Measurements from ENCODE around the gene TSPEAR. TPM values are rescaled to one million over a fixed set of nuclear protein-coding genes. Genes with fewer than 3 reads are reported as not detected.

The TSPEAR gene
- polyA plus RNA-seq, 3 donors from 2014 or later, result not detected

GRCh38 chr21:44708213-44708865, 3.0 kb downstream of the TSPEAR start:
- no peak for DNase-seq
- Mint-ChIP-seq H3K9me3 (peaks cover 8 to 19% (median 11%) of the 10 kb centered on the region in 6 donors), H3K4me1 (peaks cover 18% of the 10 kb centered on the region in 2 donors), H3K4me3 (no peak overlapping the region), H3K27ac (no peak overlapping the region), H3K27me3 (ENCODE audit: low read depth in 3 of 3) (peaks cover 26 to 42% (median 41%) of the 10 kb centered on the region in 3 donors), H3K36me3 (peaks cover 0 to 3% (median 0%) of the 10 kb centered on the region in 3 donors)

GRCh38 chr21:44706706-44707581, 4.4 kb downstream of the TSPEAR start:
- no peak for DNase-seq
- peaks cover 19 to 41% (median 40%) of the 10 kb centered on the region in 3 donors for H3K27me3 Mint-ChIP-seq (ENCODE audit: low read depth in 3 of 3)
- peak overlapping the region in 1 of 5 donors; percentile 65 for H3K4me3 Mint-ChIP-seq
- H3K36me3 Mint-ChIP-seq, result peaks cover 0 to 3% (median 0%) of the 10 kb centered on the region in 3 donors
- peaks cover 18% of the 10 kb centered on the region in 2 donors for H3K4me1 Mint-ChIP-seq
- no peak overlapping the region for H3K27ac Mint-ChIP-seq
- peaks cover 8 to 19% (median 11%) of the 10 kb centered on the region in 6 donors for H3K9me3 Mint-ChIP-seq

- Mint-ChIP-seq H3K27me3 (ENCODE audit: low read depth in 3 of 3) (peaks cover 19 to 42% (median 38%) of the 10 kb centered on the region in 3 donors), H3K9me3 (peaks cover 8 to 19% (median 11%) of the 10 kb centered on the region in 6 donors), H3K36me3 (peaks cover 0 to 3% (median 0%) of the 10 kb centered on the region in 3 donors), H3K27ac (no peak overlapping the region), H3K4me1 (peaks cover 18% of the 10 kb centered on the region in 2 donors), H3K4me3 (peak overlapping the region in 4 of 5 donors; percentile 30 to 65 (median 44))
- no peak for DNase-seq
These were observed 5.2 kb downstream of the TSPEAR start for GRCh38 chr21:44706026-44706705.

GRCh38 chr21:44704636-44705001, 6.8 kb downstream of the TSPEAR start:
- Mint-ChIP-seq H3K36me3 (peaks cover 0 to 3% (median 0%) of the 10 kb centered on the region in 3 donors), H3K9me3 (peaks cover 8 to 19% (median 11%) of the 10 kb centered on the region in 6 donors), H3K4me3 (no peak overlapping the region), H3K4me1 (peaks cover 15% of the 10 kb centered on the region in 2 donors), H3K27me3 (ENCODE audit: low read depth in 3 of 3) (peaks cover 23 to 39% (median 32%) of the 10 kb centered on the region in 3 donors), H3K27ac (no peak overlapping the region)
- DNase-seq, result no peak

- Mint-ChIP-seq H3K36me3 (peaks cover 0 to 3% (median 0%) of the 10 kb centered on the region in 3 donors), H3K27ac (no peak overlapping the region), H3K27me3 (ENCODE audit: low read depth in 3 of 3) (peaks cover 21 to 34% (median 28%) of the 10 kb centered on the region in 3 donors), H3K4me3 (no peak overlapping the region), H3K9me3 (peaks cover 8 to 19% (median 11%) of the 10 kb centered on the region in 6 donors), H3K4me1 (peaks cover 11 to 13% of the 10 kb centered on the region in 2 donors)
- DNase-seq, result no peak
These were observed 7.4 kb downstream of the TSPEAR start for GRCh38 chr21:44703731-44704635.

GRCh38 chr21:44702973-44703730, 8.2 kb downstream of the TSPEAR start:
- Mint-ChIP-seq H3K9me3 (peaks cover 8 to 19% (median 11%) of the 10 kb centered on the region in 6 donors), H3K27ac (no peak overlapping the region)
- DNase-seq, result no peak

GRCh38 chr21:44702111-44702972, 9.0 kb downstream of the TSPEAR start:
- no peak overlapping the region for H3K27ac Mint-ChIP-seq
- H3K27me3 Mint-ChIP-seq (ENCODE audit: low read depth in 3 of 3), result peaks cover 18 to 38% (median 24%) of the 10 kb centered on the region in 3 donors
- H3K4me3 Mint-ChIP-seq, result no peak overlapping the region
- H3K36me3 Mint-ChIP-seq, result peaks cover 0 to 3% (median 0%) of the 10 kb centered on the region in 3 donors
- peaks cover 8 to 19% (median 11%) of the 10 kb centered on the region in 6 donors for H3K9me3 Mint-ChIP-seq
- peaks cover 12 to 13% of the 10 kb centered on the region in 2 donors for H3K4me1 Mint-ChIP-seq
- no peak for DNase-seq

More at GRCh38 chr21:44702973-44703730, 8.2 kb downstream of the TSPEAR start:
- peaks cover 11 to 13% of the 10 kb centered on the region in 2 donors for H3K4me1 Mint-ChIP-seq
- H3K36me3 Mint-ChIP-seq, result peaks cover 0 to 3% (median 0%) of the 10 kb centered on the region in 3 donors
- H3K27me3 Mint-ChIP-seq (ENCODE audit: low read depth in 3 of 3), result peaks cover 22 to 38% (median 24%) of the 10 kb centered on the region in 3 donors
- no peak overlapping the region for H3K4me3 Mint-ChIP-seq

- peaks cover 0 to 3% (median 0%) of the 10 kb centered on the region in 3 donors for H3K36me3 Mint-ChIP-seq
- DNase-seq, result no peak
- peaks cover 8 to 19% (median 11%) of the 10 kb centered on the region in 6 donors for H3K9me3 Mint-ChIP-seq
- peaks cover 17 to 39% (median 22%) of the 10 kb centered on the region in 3 donors for H3K27me3 Mint-ChIP-seq (ENCODE audit: low read depth in 3 of 3)
- H3K4me1 Mint-ChIP-seq, result peaks cover 12 to 13% of the 10 kb centered on the region in 2 donors
- H3K27ac Mint-ChIP-seq, result no peak overlapping the region
- H3K4me3 Mint-ChIP-seq, result no peak overlapping the region
These were observed 9.8 kb downstream of the TSPEAR start for GRCh38 chr21:44701541-44701940.

- peaks cover 8 to 11% of the 10 kb centered on the region in 2 donors for H3K4me1 Mint-ChIP-seq
- peaks cover 5 to 17% (median 10%) of the 10 kb centered on the region in 6 donors for H3K9me3 Mint-ChIP-seq
- H3K27ac Mint-ChIP-seq, result no peak overlapping the region
- peaks cover 15 to 39% (median 22%) of the 10 kb centered on the region in 3 donors for H3K27me3 Mint-ChIP-seq (ENCODE audit: low read depth in 3 of 3)
- H3K36me3 Mint-ChIP-seq, result peaks cover 0 to 3% (median 1%) of the 10 kb centered on the region in 3 donors
- DNase-seq, result no peak
- H3K4me3 Mint-ChIP-seq, result no peak overlapping the region
These were observed 10.4 kb downstream of the TSPEAR start for GRCh38 chr21:44701023-44701400.

- no peak for DNase-seq
- peaks cover 0 to 11% (median 4%) of the 10 kb centered on the region in 6 donors for H3K9me3 Mint-ChIP-seq
- no peak overlapping the region for H3K4me3 Mint-ChIP-seq
- H3K4me1 Mint-ChIP-seq, result peaks cover 3 to 5% of the 10 kb centered on the region in 2 donors
- no peak overlapping the region for H3K27ac Mint-ChIP-seq
- H3K36me3 Mint-ChIP-seq, result peaks cover 0 to 4% (median 0%) of the 10 kb centered on the region in 3 donors
- H3K27me3 Mint-ChIP-seq (ENCODE audit: low read depth in 3 of 3), result peaks cover 14 to 34% (median 18%) of the 10 kb centered on the region in 3 donors
These were observed 11.0 kb downstream of the TSPEAR start for GRCh38 chr21:44700101-44701022.
